Liver (tissue), 9 donors: ENCODE data around the gene DHDDS. TPM values are rescaled to one million over a fixed set of nuclear protein-coding genes. Genes with fewer than 3 reads are reported as not detected.

ENCODE experiments used
- DNase-seq: peaks from one replicate; pipeline ENCODE4 v3.0.0-alpha.2; 2017; ENCODE audit warnings: low spot score
- H3K27ac ChIP-seq, 2 donors: one replicate each; pipeline ENCODE4 v1.7.0; 2013; ENCODE audit warnings: inconsistent platforms in 2 of 2, low read length in 2 of 2, control low read depth in 1 of 2, low read depth in 1 of 2, mild to moderate bottlenecking in 1 of 2
- H3K27me3 ChIP-seq, 4 donors: one replicate each; pipeline versions ENCODE4 v1.6.1 to v1.7.0; 2013; ENCODE audit warnings: low read length in 3 of 4, inconsistent platforms in 1 of 4, mild to moderate bottlenecking in 1 of 4, moderate library complexity in 1 of 4; ENCODE audit not compliant: control insufficient read depth in 4 of 4, insufficient read depth in 4 of 4
- H3K36me3 ChIP-seq, 4 donors: one replicate each; pipeline versions ENCODE4 v1.6.1 to v1.7.0; 2013; ENCODE audit warnings: low read length in 3 of 4, mild to moderate bottlenecking in 3 of 4, low read depth in 1 of 4, moderate library complexity in 1 of 4; ENCODE audit not compliant: control insufficient read depth in 4 of 4, insufficient read depth in 3 of 4
- H3K4me1 ChIP-seq, 4 donors: one replicate each; pipeline versions ENCODE4 v1.6.1 to v1.7.0; 2013; ENCODE audit warnings: low read length in 3 of 4, mild to moderate bottlenecking in 3 of 4, moderate library complexity in 1 of 4; ENCODE audit not compliant: control insufficient read depth in 4 of 4, insufficient read depth in 4 of 4
- H3K4me3 ChIP-seq, 3 donors: one replicate each; pipeline versions ENCODE4 v1.6.1 to v1.7.0; 2013; ENCODE audit warnings: low read length in 3 of 3, control low read depth in 1 of 3, low read depth in 1 of 3, mild to moderate bottlenecking in 1 of 3
- H3K9ac ChIP-seq, 2 donors: one replicate each; pipeline ENCODE4 v1.7.0; 2013; ENCODE audit warnings: low read length in 2 of 2, mild to moderate bottlenecking in 2 of 2, moderate library complexity in 2 of 2, control low read depth in 1 of 2, low read depth in 1 of 2
- H3K9me3 ChIP-seq, 4 donors: one replicate each; pipeline versions ENCODE4 v1.6.1 to v1.7.0; 2013; ENCODE audit warnings: low read length in 3 of 4; ENCODE audit not compliant: control insufficient read depth in 4 of 4
- ATF3 ChIP-seq: IDR thresholded peaks from 2 replicates; pipeline ENCODE4 v1.6.1; 2016; ENCODE audit warnings: antibody characterized with exemption
- EGR1 ChIP-seq, 2 donors: IDR thresholded peaks; 2 replicates each; pipeline ENCODE4 v1.6.1; 2016 to 2018; ENCODE audit warnings: antibody characterized with exemption in 2 of 2, low read depth in 2 of 2
- FOXA1 ChIP-seq: IDR thresholded peaks from 2 replicates; pipeline ENCODE4 v1.6.1; 2016; ENCODE audit warnings: antibody characterized with exemption
- FOXA2 ChIP-seq: IDR thresholded peaks from 2 replicates; pipeline ENCODE4 v1.6.1; 2016; ENCODE audit warnings: antibody characterized with exemption
- HNF4A ChIP-seq, 2 donors: conservative IDR thresholded peaks; 2 replicates each; pipeline ENCODE4 v1.6.1; 2016; ENCODE audit warnings: antibody characterized with exemption in 2 of 2, mild to moderate bottlenecking in 2 of 2
- HNF4G ChIP-seq: IDR thresholded peaks from 2 replicates; pipeline ENCODE4 v1.6.1; 2016; ENCODE audit warnings: antibody characterized with exemption
- JUND ChIP-seq, 2 donors: IDR thresholded peaks; 2 replicates each; pipeline ENCODE4 v1.6.1; 2016; ENCODE audit warnings: antibody characterized with exemption in 2 of 2
- MAX ChIP-seq: IDR thresholded peaks from 2 replicates; pipeline ENCODE4 v1.6.1; 2016; ENCODE audit warnings: antibody characterized with exemption
- NR2F2 ChIP-seq: IDR thresholded peaks from 2 replicates; pipeline ENCODE4 v1.6.1; 2016; ENCODE audit warnings: antibody characterized with exemption
- RAD21 ChIP-seq, 2 donors: IDR thresholded peaks; 2 replicates each; pipeline ENCODE4 v1.6.1; 2016; ENCODE audit warnings: antibody characterized with exemption in 2 of 2, mild to moderate bottlenecking in 2 of 2
- REST ChIP-seq: IDR thresholded peaks from 2 replicates; pipeline ENCODE4 v1.6.1; 2016; ENCODE audit warnings: antibody characterized with exemption, mild to moderate bottlenecking
- RXRA ChIP-seq, 2 donors: IDR thresholded peaks; 2 replicates each; pipeline ENCODE4 v1.6.1; 2017 to 2018; ENCODE audit warnings: antibody characterized with exemption in 2 of 2, mild to moderate bottlenecking in 1 of 2
- SP1 ChIP-seq: IDR thresholded peaks from 2 replicates; pipeline ENCODE4 v1.6.1; 2018; ENCODE audit warnings: antibody characterized with exemption, mild to moderate bottlenecking
- TAF1 ChIP-seq: conservative IDR thresholded peaks from 2 replicates; pipeline ENCODE4 v1.6.1; 2016; ENCODE audit warnings: antibody characterized with exemption, mild to moderate bottlenecking
- YY1 ChIP-seq: IDR thresholded peaks from 2 replicates; pipeline ENCODE4 v1.6.1; 2016; ENCODE audit warnings: antibody characterized with exemption, mild to moderate bottlenecking
- ZBTB33 ChIP-seq: IDR thresholded peaks from 2 replicates; pipeline ENCODE4 v1.6.1; 2016; ENCODE audit warnings: antibody characterized with exemption
- WGBS: extraction: QIAGEN DNeasy Blood & Tissue Kit; methylation state at CpG from one replicate; pipeline ENCODE4 v1.1.7; 2013; 5-methylcytosine and 5-hydroxymethylcytosine counted together
- polyA plus RNA-seq, 2 donors: library from polyadenylated mRNA; stranded (reverse) in 1 of 2; unstranded in 1 of 2; fragments of 200-250 nt in 1 of 2; fragments of >200 nt in 1 of 2; fragmentation: Nextera tagmentation in 1 of 2; extraction: Ambion mirVana in 1 of 2; gene quantifications; one replicate each; pipeline versions ENCODE4 v1.2.1 to v1.2.3, GENCODE V29; 2013 to 2015
- total RNA-seq, 2 donors: library from RNA; depleted of rRNA; stranded (reverse); fragments of >200 nt; gene quantifications; one replicate each; pipeline ENCODE4 v1.2.3, GENCODE V29; 2014
- TF ChIP-seq, protein P1 (sequence below): fragments of 150-350 bp; IDR thresholded peaks from 2 replicates; pipeline ENCODE4 v1.5.1; 2017; ENCODE audit warnings: improper control_type of control experiment, low read depth, low read length; ENCODE audit not compliant: missing input control
- donor health status: healthy.
- donor health status: healthy.
- donor health status: healthy.
- donor health status: healthy.
- donor health status: healthy.

Gene DHDDS
- total and polyA plus RNA-seq, 4 donors = 10.6 to 21.7 (median 16.6) TPM

DNA sequence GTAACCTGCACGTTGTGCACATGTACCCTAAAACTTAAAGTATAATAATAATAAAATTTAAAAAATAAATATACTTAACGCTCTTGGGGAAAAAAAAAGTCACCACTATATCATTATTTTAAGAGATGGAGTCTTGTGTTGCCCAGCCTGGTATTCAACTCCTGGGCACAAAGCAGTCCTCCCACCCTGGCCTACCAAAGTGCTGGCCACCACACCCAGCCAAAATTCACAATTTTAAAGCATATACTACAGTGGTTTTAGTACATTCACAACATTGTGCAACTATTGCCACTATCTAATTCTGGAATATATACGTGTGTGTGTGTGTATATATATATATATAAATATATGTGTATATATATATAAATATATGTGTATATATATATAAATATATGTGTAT, 46.0 kb downstream of the DHDDS start:
- Histone ChIP-seq H3K4me1 (peaks cover 1 to 18% (median 15%) of the 10 kb centered on the region in 4 donors), H3K27ac (no peak overlapping the region), H3K9ac (no peak overlapping the region), H3K36me3 (peaks cover 0 to 35% (median 12%) of the 10 kb centered on the region in 4 donors), H3K27me3 (no peaks in the 10 kb centered on the region), H3K4me3 (no peak overlapping the region), H3K9me3 (no peaks in the 10 kb centered on the region)
- DNase-seq = no peak
- TF ChIP-seq MAX = no peak
- TF ChIP-seq HNF4G = no peak
- no peak for TF ChIP-seq NR2F2
- no peak for TF ChIP-seq TAF1
- TF ChIP-seq, protein P1, sequence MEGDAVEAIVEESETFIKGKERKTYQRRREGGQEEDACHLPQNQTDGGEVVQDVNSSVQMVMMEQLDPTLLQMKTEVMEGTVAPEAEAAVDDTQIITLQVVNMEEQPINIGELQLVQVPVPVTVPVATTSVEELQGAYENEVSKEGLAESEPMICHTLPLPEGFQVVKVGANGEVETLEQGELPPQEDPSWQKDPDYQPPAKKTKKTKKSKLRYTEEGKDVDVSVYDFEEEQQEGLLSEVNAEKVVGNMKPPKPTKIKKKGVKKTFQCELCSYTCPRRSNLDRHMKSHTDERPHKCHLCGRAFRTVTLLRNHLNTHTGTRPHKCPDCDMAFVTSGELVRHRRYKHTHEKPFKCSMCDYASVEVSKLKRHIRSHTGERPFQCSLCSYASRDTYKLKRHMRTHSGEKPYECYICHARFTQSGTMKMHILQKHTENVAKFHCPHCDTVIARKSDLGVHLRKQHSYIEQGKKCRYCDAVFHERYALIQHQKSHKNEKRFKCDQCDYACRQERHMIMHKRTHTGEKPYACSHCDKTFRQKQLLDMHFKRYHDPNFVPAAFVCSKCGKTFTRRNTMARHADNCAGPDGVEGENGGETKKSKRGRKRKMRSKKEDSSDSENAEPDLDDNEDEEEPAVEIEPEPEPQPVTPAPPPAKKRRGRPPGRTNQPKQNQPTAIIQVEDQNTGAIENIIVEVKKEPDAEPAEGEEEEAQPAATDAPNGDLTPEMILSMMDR = no peak
- no peak for TF ChIP-seq FOXA2
- TF ChIP-seq FOXA1 = no peak
- TF ChIP-seq ATF3 = no peak
- TF ChIP-seq HNF4A (conservative IDR thresholded peaks at IDR 0.05) = no peak
- TF ChIP-seq RAD21 (IDR thresholded peaks at IDR 0.05) = no peak
- no peak for TF ChIP-seq EGR1 (IDR thresholded peaks at IDR 0.05; ENCODE audit: low read depth in 2 of 2)
- no peak for TF ChIP-seq ZBTB33
- no peak for TF ChIP-seq REST
- no peak for TF ChIP-seq JUND (IDR thresholded peaks at IDR 0.05)
- no peak for TF ChIP-seq SP1
- TF ChIP-seq RXRA (IDR thresholded peaks at IDR 0.05) = no peak
- TF ChIP-seq YY1 = no peak
- 94% methylated on average over 3 of the region's 3 CpGs for WGBS

GRCh38 chr1:26478988-26479387, 46.9 kb downstream of the DHDDS start:
- no peaks in the 10 kb centered on the region for H3K27me3 ChIP-seq
- no peak overlapping the region for H3K9ac ChIP-seq
- no peaks in the 10 kb centered on the region for H3K9me3 ChIP-seq
- no peak for DNase-seq
- H3K27ac ChIP-seq = no peak overlapping the region
- H3K4me1 ChIP-seq = peaks cover 0 to 10% (median 7%) of the 10 kb centered on the region in 4 donors
- peaks cover 0 to 30% (median 9%) of the 10 kb centered on the region in 4 donors for H3K36me3 ChIP-seq
- TF ChIP-seq FOXA2 = no peak
- WGBS = 95% methylated on average over 6 of the region's 6 CpGs
- no peak overlapping the region for H3K4me3 ChIP-seq
